Raji (cell line): Measurements from ENCODE around the gene ANKS1A.

Experiments
- POLR2A ChIP-seq: IDR thresholded peaks from 2 replicates; pipeline ENCODE4 v1.6.1; 2011; ENCODE audit warnings: low read depth, low read length, control low read depth; ENCODE audit not compliant: insufficient read depth

ANKS1A gene

GRCh38 chr6:35054106-35054742, 165.2 kb downstream of the ANKS1A start:
- TF ChIP-seq POLR2A = no peak

DNA sequence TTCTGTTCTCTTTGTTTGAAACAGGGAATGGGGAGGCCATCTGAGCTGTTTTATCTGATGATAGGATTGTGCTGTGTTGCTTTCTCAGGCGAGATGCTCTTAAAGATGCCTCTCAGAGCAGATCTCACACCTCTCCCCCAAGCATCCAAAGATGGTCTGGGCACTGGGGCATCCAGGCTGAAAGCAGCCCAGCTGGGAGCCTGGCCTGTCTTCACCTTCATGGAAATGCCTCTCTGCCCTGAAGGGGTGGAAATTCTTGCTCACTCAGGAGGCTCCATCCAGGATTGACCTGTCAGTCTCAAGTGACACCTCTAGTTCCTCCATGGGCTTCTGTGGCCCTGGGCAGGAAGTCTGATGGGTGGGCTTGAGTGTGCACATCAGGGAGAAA, 165.7 kb downstream of the ANKS1A start:
- no peak for TF ChIP-seq POLR2A

GRCh38 chr6:35055891-35056290, 166.8 kb downstream of the ANKS1A start:
- TF ChIP-seq POLR2A = no peak

DNA sequence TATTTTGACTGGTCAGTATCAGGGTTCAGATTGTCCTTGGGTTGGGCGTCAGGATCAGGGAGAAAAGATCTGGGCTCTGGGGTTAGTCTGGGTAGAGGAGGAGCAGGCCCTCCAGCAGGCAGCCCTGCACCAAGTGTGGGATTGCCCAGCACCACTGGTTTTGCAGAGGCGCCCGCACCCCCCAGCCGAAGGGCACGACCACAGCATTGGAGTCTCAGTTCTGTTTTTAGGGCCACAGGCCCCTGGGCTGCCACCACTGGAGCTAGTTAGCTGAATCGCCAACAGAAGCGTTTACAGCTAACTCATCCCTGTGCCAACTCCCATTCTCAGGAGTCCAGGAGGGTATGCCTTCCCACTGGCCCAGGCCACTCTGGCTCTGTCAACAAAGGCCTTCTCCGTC, 167.9 kb downstream of the ANKS1A start:
- TF ChIP-seq POLR2A = no peak

- no peak for TF ChIP-seq POLR2A
Measured at GRCh38 chr6:35057449-35058357, 168.6 kb downstream of the ANKS1A start.

- no peak for TF ChIP-seq POLR2A
Measured at GRCh38 chr6:35058358-35058675, 169.3 kb downstream of the ANKS1A start.

GRCh38 chr6:35058865-35059522, 169.9 kb downstream of the ANKS1A start:
- TF ChIP-seq POLR2A = no peak

DNA sequence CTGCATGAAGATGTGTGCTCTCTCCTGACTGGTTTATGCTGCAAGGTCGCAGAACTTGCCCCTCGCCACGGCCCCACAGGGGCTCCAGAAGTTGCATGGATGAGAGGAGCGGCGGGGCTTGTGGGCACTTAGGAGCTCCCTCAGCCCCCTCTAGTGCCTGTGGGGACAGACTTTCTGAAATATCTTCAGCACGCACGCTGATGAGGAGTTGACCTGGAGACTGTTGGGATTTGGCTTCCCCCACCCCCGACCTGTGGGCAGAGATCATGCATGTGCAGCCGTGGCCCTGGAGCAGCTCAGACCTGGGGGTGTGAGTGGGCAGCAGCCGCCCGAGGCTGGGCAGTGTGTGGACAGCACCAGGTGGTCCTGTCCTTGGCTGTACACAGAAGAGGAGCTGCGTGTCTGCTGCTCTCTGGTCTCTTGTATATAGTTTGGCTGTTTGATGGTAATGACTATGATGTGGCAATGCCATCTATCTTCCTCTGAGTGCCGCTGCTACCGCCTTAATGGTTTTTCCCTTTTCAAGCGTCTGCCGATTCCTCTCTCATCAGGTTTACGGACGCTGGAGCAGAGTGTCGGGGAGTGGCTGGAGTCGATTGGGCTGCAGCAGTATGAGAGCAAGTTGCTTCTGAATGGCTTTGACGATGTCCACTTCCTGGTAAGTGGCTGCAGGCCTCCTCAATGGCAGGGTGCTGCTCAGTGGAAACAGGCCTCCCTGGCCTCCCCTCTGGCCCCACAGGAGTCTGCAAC, 170.7 kb downstream of the ANKS1A start:
- no peak for TF ChIP-seq POLR2A

GRCh38 chr6:35061102-35061615, 172.1 kb downstream of the ANKS1A start:
- TF ChIP-seq POLR2A = no peak

- TF ChIP-seq POLR2A = no peak
Measured at GRCh38 chr6:35061651-35062410, 172.8 kb downstream of the ANKS1A start.

- TF ChIP-seq POLR2A = no peak
Measured at GRCh38 chr6:35062676-35063574, 173.9 kb downstream of the ANKS1A start.

GRCh38 chr6:35063701-35064280, 174.7 kb downstream of the ANKS1A start:
- no peak for TF ChIP-seq POLR2A

- no peak for TF ChIP-seq POLR2A
Measured at GRCh38 chr6:35064290-35064689, 175.2 kb downstream of the ANKS1A start.
